GM19372 (cell line): Measurements from ENCODE around the gene MTHFSD.

Experiments
- ATAC-seq: cut with Tn5 transposase; IDR thresholded peaks from one replicate; pipeline ENCODE4 v1.9.1; 2021; ENCODE audit warnings: mild to moderate bottlenecking, low read depth, moderate library complexity; ENCODE audit not compliant: unreplicated experiment

MTHFSD gene

DNA sequence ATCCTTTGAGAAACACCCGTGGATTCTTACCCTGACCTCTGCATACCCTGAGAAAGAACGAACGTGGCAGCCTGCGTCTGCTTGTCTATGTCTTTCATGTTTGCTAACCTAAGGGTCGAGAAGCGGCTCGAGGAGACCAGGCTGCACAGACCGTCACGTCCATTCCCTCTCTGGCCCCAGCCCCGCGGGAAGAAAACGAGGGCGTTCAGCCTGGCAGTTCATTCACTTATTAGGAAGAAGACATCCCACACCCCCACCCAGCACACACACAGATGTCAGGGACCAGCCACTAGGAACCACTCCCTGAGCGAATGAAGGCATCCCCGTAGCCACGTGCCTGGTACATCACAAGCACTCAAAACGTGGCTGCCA, 655 bp upstream of the MTHFSD start:
- ATAC-seq, result no peak

DNA sequence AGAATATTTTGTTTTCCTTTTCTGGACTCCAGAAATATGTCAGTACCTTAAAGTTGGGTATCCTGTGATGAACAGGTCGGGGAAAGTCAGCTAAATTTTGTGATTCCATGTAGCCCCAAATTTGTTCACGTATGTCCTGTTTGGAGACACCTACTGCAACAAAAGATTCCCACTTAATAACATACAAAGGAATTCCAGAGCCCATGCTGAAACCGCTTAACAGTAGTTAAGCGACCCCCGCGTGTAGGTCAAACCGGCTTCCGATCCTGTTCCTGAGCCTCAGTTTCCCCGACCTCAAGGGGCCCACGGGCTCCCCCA, 477 bp downstream of the MTHFSD start:
- no peak for ATAC-seq

DNA sequence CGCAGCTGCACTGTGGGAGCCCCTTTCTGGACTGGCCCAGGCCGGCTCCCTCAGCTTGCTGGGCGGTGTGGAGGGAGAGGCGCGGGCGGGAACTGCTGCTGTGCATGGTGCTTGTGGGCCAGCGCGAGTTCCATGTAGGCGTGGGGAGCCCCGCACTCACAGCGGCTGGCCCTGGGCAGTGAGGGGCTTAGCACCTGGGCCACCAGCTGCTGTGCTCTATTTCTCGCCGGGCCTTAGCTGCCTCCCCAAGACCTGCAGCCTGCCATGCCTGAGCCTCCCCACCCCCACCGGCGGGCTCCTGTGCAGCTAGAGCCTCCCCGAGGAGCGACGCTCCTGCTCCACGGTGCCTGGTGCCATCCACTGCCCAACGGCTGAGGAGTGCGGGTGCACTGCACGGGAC, 1.7 kb downstream of the MTHFSD start:
- ATAC-seq, result no peak

DNA sequence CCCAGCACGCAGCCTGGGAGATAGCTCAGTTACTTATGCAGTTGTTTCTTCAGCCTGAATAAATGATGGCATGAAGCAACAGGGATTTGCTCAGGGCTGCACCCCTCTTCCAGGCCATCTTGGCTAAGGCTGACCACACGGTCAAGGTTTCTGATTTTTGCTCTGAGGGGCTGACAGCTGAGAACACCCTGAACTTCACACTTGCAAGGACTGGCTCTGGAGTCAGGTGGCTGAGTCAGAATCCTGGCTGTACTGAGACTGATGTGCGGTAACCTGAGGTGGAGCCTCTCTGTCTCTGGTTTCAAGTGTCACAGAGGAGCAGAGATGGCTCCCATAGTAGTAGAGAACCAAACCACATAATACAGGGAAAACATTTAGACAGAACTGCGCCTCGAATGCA, 4.8 kb downstream of the MTHFSD start:
- no peak for ATAC-seq

DNA sequence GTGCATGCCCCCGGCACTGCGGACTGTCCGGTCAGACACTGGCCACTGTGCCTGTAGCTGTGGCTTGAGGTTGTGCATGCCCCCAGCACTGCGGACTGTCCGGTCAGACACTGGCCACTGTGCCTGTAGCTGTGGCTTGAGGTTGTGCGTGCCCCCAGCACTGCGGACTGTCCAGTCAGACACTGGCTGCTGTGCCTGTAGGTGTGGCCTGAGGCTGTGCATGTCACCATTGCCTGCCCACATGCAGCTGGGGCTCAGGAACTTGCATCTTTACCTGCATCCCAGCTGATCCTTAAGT, 5.2 kb downstream of the MTHFSD start:
- ATAC-seq, result no peak

DNA sequence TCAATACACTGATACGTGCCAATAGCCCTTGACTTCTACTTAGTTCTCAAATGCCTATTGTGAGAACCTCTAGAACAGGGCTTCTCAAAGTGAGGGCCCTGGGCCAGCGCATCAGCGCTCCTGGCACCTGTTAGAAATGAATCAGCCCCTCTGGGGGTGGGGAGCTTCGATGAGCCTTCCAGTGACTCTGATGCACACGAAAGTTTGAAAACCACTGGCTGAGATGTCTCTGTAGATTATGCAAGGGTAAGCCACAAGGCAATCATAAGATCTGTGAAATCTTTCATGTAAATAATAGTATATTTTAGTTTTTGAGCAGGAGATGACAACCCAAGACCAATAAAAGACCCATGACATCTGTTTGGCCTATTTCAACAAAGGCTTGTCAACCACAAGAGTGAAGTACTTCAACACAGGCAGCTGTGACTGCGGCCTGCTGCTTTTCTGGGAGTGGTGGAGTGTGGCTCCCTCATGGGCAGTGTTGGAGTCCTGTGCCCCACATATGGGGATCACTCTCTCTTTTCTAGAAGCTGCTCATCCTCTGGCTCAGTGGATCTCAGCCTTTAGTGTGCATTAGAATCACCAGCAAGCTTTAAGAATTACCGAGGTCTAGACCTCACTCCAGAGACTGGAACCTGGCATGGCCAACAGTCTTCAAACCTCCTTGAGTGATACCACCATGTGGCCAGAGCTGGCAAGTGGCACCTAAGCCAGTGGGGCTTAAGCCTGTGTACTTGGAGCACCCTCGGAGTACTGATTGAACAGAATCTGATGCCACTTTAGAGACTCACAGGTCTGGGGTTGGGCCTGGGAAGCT, 5.8 kb downstream of the MTHFSD start:
- no peak for ATAC-seq

DNA sequence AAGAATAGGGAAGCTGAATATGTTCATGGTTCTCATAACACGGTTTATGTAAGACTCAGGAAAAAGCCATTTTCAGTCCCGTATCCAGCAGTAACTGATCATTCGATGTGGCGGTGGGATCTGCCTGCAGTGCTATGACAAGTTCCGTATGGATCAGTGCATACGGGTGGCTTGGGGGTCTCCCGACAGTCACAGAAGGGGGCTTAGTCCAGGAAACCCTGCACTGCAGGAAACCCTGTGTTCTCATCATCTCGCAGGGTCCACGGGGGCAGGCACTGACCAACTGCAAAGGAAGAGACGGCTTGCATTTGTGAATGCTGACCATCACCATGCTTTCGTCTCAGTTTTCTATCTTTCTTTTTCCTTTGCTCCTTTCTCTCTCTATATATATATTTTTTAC, 7.7 kb downstream of the MTHFSD start:
- no peak for ATAC-seq

DNA sequence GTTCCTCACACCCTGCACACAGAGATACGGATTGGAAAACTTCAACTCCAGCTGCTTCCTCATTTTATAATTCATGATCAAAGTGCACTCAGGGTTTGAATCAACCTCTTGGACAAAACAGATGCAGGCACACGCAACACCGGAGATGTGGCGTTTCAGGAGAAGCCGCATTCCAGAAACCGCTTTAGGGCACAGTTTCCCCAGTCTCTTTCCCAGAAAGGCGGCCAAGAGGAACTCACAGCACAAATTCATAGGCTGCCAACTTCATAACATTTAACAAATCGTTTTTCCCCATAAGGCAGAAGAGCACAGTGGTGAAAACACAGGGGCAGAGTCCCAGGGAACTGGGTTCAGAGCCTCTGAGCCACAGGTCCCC, 8.4 kb downstream of the MTHFSD start:
- no peak for ATAC-seq

DNA sequence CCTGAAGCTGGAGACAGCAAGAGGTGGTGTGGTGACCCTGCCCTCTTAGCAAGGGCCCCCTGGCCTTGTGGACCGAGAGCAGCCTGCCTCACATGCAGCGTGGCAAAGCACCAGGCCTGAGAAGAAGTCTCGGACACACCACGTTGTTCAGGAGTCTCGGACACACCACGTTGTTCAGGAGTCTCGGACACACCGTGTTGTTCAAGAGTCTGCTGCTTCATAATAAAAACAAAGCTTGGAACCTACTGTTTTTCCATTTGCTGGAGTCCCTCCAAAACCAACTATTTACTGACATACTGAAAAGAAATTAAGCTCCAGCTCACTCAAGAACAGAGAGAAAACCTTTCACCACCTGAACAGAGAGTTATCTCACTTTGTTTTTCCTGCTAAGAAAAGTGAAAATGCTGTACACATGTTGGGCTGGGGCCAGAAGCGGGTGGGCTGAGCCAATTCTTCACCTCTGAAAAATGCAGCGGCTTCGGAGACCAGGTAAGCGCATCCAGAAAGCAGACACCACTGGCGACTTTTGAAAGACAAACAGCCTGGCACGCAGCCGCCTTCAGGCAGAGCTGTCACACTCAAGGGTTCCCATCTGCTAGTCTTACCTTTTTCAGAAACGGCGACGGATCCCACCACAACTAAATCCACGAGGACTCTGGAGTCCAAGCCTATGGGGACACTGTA, 8.9 kb downstream of the MTHFSD start:
- ATAC-seq, result no peak

DNA sequence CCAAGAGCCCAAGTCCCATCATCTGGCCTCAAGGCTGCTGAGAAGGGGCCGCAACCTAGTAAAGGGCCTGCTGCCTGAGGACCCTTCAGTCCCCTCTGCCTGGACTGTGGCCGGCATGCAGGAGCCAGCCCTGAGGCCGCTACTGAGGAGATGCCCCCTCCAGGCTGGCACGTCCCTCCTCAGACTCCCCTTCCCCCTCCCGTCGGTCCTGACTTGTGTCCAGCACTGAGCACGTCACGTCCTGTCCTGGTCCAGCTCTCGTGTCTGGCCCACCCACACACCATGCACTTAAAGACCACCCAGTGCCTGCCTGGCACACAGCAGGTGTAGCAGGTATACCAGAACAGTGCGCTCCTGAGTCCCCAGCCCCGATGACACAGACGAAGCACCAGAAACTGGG, 9.6 kb downstream of the MTHFSD start:
- no peak for ATAC-seq

DNA sequence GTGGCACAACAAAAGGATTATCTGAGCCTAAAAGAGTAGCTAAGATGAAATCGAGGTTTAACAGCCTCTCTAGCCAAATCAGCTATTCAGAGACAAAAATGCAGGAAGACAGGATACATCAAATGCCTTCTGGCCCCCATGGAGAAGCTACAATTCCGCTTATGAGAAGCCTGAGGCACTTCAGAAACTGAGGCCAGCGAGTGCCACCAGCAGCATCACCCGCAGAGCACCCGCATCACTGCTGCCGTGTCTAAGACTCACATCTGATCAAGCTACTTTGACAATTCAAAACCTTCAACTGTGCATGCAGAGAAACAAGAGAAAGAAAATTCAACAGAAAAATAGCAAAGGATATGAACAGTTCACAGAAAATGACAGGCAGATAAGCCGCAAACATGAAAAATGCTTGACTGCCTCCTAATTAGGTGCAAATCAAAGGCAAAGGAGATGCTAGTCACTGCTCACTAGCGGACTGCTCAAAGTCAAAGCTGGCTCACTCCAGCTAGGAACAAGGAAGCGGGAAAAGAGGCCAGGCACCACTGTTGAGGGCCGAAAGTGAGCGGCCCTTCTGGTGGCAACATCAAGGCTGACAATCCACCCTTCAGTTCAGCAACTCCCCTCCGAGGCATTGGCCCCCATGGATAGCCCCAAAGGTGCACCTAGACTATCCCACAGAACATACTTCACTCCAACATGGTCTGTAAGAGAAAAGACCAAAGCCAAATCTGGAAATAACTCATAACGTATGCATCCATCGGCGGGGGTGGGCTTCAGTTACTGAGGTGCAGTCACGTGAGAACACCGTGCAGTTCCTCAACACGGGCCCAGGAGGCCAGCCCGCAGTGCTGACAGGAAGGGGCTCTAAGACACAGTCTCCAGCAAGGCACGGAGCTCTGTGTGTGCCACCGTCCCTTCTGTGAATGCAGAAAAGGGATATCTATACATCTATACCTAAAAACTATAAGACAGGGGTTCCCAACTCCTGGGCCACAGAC, 12.0 kb downstream of the MTHFSD start:
- no peak for ATAC-seq

DNA sequence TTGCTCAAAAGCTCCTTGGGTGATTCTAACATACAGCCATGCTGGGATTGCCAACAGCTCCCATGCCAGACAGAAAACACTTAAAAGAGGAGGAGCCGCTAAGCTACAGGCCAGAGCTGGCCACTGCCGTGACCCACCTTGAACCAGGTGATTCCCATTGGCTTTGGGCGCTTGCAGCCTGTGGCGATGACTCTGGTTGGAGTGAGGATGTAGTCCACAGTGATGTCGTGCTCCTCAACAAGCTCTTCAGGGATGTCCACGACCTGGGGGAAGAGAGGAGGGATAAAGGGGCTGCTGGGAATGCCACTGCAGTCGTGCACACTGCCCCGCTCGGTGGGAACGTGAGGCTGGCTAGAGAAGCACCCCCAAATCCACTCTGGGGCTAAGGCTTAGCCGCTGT, 13.5 kb downstream of the MTHFSD start:
- no peak for ATAC-seq

DNA sequence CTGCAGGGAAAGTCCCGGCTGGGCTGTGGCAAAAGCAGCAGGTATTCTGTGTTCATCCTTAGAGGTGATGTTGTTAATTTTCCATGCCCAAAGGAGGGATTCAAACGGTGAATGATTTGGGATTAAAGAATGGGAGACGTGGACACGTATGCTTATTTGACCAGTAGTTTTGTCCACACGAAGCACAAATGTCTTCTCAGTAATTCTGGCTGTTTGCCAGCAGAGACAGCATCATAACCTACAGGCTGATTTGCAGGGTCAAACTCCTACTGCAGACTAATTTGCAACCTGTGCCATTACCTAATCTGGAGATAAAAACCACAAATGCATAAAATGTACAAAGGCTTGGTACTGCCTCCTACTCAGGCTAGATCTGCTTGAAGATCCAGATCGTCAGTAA, 14.1 kb downstream of the MTHFSD start:
- no peak for ATAC-seq

DNA sequence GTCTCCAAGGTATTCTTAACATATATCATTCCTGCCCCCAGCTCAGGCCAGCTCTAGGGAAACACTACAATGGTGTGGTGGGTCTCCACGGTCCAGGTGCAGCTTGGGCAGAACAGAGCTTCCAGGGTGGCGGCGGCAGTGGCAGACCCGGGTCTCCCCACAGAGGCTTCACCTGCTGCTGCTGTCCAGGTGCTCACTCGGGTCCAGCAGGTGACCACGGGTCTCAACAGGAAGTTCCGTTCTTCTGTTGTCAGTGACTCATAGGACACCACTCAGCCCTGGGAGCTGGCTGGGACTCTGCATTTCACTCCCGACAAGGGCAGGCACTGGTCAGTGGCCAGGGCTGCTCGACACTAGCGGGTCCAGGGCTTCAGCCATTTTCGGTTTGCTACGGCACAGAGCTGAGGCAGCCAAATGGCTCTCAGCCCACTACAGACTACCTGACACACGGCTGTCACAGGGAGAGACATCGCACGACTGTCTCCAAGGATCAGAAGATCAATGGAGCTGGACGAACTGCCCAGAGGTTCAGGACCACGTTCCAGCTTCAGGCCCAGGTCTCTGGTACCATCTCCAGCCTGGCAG, 16.7 kb downstream of the MTHFSD start:
- ATAC-seq, result no peak

DNA sequence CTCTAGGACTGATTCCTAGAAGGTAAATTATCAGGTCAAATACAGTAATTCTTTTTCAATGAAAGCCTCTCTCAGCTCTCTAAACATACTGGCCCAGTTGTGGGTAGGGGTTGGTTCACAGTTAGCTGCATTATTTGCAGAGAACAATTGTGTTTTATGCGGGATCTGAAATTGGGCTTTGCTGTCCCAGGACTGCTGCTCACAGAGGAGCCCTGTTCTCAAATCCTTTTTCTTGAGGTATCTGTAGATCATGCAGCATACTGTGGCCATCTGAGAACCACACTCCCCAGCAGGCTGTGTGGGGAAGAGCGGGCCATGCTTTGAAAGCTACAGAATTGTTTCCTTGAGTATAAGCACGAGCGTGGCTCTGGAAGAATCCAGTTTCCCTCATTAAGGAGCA, 17.5 kb downstream of the MTHFSD start:
- no peak for ATAC-seq

DNA sequence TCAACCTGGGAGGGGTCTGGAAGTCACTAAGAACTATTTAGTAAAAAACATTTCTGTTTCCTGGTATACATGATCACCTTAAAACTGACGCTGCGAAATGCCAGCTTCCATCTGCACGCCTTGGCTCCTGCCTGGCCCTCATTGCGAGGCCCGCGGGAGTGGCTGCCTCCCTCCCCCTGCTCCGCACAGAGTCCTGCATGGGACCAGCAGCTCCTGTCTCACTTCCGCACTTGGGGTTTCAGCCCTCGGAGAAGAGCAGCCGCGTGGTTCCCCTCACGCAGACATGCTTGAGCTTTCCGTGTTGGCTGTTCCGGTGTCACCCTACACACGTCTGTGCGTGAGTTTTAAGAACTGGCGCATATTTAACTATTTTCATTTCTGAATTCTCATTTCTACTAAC, 18.4 kb downstream of the MTHFSD start:
- ATAC-seq, result no peak

DNA sequence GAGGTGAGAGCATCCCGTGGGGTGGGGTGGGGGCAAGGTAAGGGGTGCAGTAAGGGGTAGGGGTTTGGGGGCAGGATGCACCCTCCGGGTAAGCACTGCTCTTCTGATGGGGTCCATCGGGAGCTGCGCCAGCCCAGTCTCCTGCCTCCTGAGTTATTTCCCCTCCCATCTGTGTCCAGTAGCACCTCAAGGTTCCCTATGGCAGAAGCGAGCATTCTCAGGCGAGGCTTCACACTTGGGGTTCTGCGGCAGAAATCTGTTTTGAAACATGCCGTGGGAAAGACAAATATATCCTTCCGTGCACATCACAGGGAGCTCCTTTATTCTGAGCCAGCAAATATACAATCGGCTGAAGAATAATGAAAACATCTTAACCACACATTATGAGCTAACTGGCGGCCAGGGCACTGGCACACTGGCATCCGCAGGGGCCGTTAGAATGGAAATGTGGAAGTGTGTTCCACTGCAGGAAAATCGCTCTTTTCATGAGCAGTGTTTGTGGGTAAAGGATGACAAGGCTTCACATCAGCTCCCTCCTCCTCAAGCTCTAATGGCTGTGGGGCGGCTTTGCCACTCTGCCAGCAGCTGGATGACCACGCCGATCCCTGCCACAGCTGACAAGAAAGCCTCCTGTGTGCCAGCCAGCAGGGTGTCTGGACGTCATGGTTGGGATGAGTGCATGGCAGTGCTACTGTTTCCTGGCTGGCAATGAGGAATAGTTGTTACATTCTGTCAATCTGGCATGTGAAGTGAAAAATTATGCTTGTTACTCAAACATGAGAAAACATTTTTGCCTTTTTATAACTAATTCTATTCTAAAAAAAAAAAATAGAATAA, 20.0 kb downstream of the MTHFSD start:
- no peak for ATAC-seq

DNA sequence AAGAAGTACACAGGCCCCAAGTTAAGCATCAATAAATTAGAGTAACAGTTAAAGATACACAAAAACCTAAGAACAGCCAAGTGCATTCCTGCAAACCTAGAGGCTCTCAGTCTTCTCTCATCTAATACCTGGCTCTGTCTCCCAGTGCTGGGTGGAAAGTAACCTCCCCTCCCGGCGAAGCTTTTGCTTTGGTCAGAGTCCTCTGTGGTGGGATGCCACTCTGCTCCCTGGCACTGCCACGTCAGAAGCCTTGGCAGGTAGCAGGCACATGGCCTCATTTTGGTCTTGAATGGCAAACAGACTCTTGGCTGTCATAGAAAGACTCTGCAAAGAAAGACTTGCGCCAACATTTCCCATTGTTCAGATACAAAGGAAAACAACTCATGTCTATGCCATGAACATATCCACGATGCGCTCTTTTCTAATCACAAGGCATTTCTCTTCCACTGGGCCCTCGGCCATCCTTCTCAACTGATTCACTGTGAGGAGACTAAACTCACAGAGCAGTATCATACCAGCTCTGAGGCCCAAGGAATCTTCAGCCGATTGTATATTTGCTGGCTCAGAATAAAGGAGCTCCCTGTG, 21.2 kb downstream of the MTHFSD start:
- no peak for ATAC-seq

DNA sequence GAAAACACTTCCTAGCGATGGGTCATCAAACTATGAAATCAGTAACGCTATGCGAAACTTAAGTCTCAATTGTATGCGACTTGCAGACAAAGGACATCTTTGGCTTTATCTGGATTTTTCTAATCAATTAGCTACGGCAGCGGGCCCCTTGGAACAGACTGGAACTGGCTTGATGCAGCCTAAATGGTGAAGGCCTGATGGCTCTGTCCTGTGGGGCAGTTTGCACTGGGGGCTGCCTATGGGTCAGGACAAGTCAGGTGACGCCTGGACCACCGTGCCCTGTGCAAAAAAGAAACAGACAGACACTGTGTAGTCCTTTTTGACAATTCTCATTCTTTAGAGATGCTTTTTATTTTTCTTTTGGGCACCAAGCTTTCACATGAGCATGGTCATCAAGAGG, 22.0 kb downstream of the MTHFSD start:
- no peak for ATAC-seq

DNA sequence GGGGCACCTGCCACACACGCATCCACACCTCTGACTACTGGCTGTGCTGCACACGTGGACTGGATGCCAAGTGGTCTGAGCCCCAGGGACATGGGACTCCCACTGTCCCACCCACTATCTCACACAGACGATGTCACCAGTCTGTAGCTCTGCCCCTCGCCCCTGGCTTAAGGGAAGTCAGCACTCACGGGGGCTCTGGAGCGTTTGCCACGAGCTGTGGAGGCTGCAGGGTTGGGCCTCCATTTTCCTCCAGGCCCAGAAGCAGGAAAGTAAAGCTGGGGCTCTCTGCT, 22.6 kb downstream of the MTHFSD start:
- no peak for ATAC-seq
